HepG2 (cell line): Measurements from ENCODE around the gene PRAMEF20. TPM values are rescaled to one million over a fixed set of nuclear protein-coding genes. Genes with fewer than 3 reads are reported as not detected.
A peak's percentile ranks its signal among the peaks of the same experiment; 100 is the strongest.

Source experiments
- ATAC-seq: fragments of 200-7000 bp; cut with Tn5 transposase; 3 replicates; pipeline ENCODE4 v1.9.1; 2020; ENCODE audit warnings: mild to moderate bottlenecking, moderate library complexity
- BruUV-seq: library from RNA; stranded (reverse); fragments of 400-500 nt; replicated peaks from 2 replicates; lab custom pipeline; 2021; lab: Mats Ljungman, UMichigan
- CTCF ChIA-PET: fragments of 300-600 bp; formaldehyde crosslinking; extraction: SDS; loops from one replicate; lab custom pipeline; 2021; ENCODE audit warnings: low total read pairs, inconsistent platforms, low intra/inter-chr PET ratio; lab: Yijun Ruan, JAX
- POLR2A ChIA-PET: fragments of 350-600 bp; sonication (Branson Sonifier 250); formaldehyde crosslinking; loops from one replicate; lab custom pipeline; 2020; ENCODE audit warnings: antibody characterized with exemption, inconsistent platforms; lab: Yijun Ruan, JAX
- DNase-seq: peaks from one replicate; pipeline ENCODE4 v3.0.0-alpha.2; 2015; ENCODE audit warnings: low spot score
- FAIRE-seq: peaks from 3 replicates; lab custom pipeline; 2011; peaks lifted over from hg19 to GRCh38; lab: Jason Lieb, UNC
- H2AFZ ChIP-seq: one replicate; pipeline ENCODE4 v1.6.1; 2011; ENCODE audit warnings: low read length, inconsistent platforms
- H3K27ac ChIP-seq: fragments of 300-600 bp; 3 replicates; pipeline ENCODE4 v1.8.0; 2011; ENCODE audit warnings: mixed run types, mild to moderate bottlenecking, mixed read lengths, low read length, inconsistent platforms; ENCODE audit not compliant: insufficient read depth; ENCODE audit errors: extremely low read length
- H3K27me3 ChIP-seq, 2 experiments: fragments of 200-600 bp in 1 of 2; 2 replicates in 1 of 2; 3 replicates in 1 of 2; pipeline versions ENCODE4 v1.6.0 to v1.8.0; 2011; ENCODE audit warnings: low read length in 2 of 2, mild to moderate bottlenecking in 2 of 2, moderate library complexity in 2 of 2, inconsistent platforms in 1 of 2; ENCODE audit not compliant: insufficient read depth in 2 of 2, control insufficient read depth in 1 of 2
- H3K36me3 ChIP-seq, 2 experiments: fragments of 200-600 bp in 1 of 2; replicated peaks in 1 of 2; 2 replicates in 1 of 2; 3 replicates in 1 of 2; pipeline versions ENCODE4 v1.5.1 to v1.8.0; 2011; ENCODE audit warnings: low read length in 2 of 2, inconsistent platforms in 1 of 2; ENCODE audit not compliant: insufficient read depth in 2 of 2, control insufficient read depth in 1 of 2
- H3K4me1 ChIP-seq: 2 replicates; pipeline ENCODE4 v1.5.1; 2012; ENCODE audit warnings: low read length, inconsistent platforms; ENCODE audit not compliant: insufficient read depth
- H3K4me2 ChIP-seq: 2 replicates; pipeline ENCODE4 v1.6.0; 2011; ENCODE audit warnings: low read depth, low read length, inconsistent platforms
- H3K4me3 ChIP-seq, 3 experiments: fragments of 200-600 bp in 1 of 3; sonication (generic), shearing (Covaris generic) in 1 of 3; replicated peaks in 1 of 3; 2 replicates each; pipeline ENCODE4 v1.5.1; 2011 to 2016; ENCODE audit warnings: low read length in 3 of 3, inconsistent platforms in 2 of 3, low read depth in 2 of 3, mild to moderate bottlenecking in 2 of 3, control low read depth in 1 of 3, mixed read lengths in 1 of 3; ENCODE audit not compliant: insufficient read depth in 1 of 3
- H3K79me2 ChIP-seq: one replicate; pipeline ENCODE4 v1.6.1; 2011; ENCODE audit warnings: low read length, inconsistent platforms; ENCODE audit not compliant: insufficient read depth
- H3K9ac ChIP-seq: 2 replicates; pipeline ENCODE4 v1.6.0; 2011; ENCODE audit warnings: mild to moderate bottlenecking, low read depth, low read length, inconsistent platforms; ENCODE audit not compliant: insufficient read depth
- H3K9me3 ChIP-seq: 2 replicates; pipeline ENCODE4 v1.5.1; 2012; ENCODE audit warnings: mild to moderate bottlenecking, low read length
- H4K20me1 ChIP-seq: 2 replicates; pipeline ENCODE4 v1.6.0; 2011; ENCODE audit warnings: inconsistent platforms, mild to moderate bottlenecking, low read length, moderate library complexity; ENCODE audit not compliant: insufficient read depth
- CEBPB ChIP-seq: IDR thresholded peaks from 2 replicates; pipeline ENCODE4 v1.6.1; 2011; ENCODE audit warnings: low read depth, low read length, improper control_type of control experiment, borderline replicate concordance
- CSRNP1 ChIP-seq: sonication (generic); formaldehyde crosslinking; IDR thresholded peaks from 2 replicates; pipeline ENCODE4 v1.8.1; 2023; ENCODE audit warnings: mild to moderate bottlenecking, missing genetic modification reagents
- MBD4 ChIP-seq: IDR thresholded peaks from 2 replicates; pipeline ENCODE4 v1.6.1; 2012; ENCODE audit warnings: low read length, inconsistent platforms, borderline replicate concordance
- NFYC ChIP-seq: IDR thresholded peaks from 2 replicates; pipeline ENCODE4 v1.6.1; 2016; ENCODE audit warnings: missing genetic modification reagents, missing compliant biosample characterization
- SMAD9 ChIP-seq: sonication (generic); formaldehyde crosslinking; IDR thresholded peaks from 2 replicates; pipeline ENCODE4 v1.5.1; 2020; ENCODE audit warnings: mild to moderate bottlenecking, missing genetic modification reagents
- WGBS: methylation state at CpG from one replicate; pipeline ENCODE4 v1.1.6; 2017; ENCODE audit warnings: low lambda C conversion rate; 5-methylcytosine and 5-hydroxymethylcytosine counted together
- in situ Hi-C: cut with HindIII; loops from 2 replicates; pipeline ENCODE4 v1.10.0; 2017; ENCODE audit warnings: low pct_unique_long_range_greater_than_20kb; ENCODE audit not compliant: extremely low pct_ligation_motif_present
- intact Hi-C: fragments of 100-400 bp; cut with micrococcal nuclease; formaldehyde crosslinking; loops from one replicate; pipeline ENCODE4 v1.10.0; 2022; ENCODE audit not compliant: unreplicated experiment
- polyA plus RNA-seq, 8 experiments: library from polyadenylated mRNA; depleted of rRNA in 3 of 8; stranded (reverse) in 7 of 8; unstranded in 1 of 8; fragments of >200 nt; fragmentation: Illumina TruSeq in 4 of 8; extraction: Trizol in 4 of 8; gene quantifications; 2 replicates each; pipeline versions ENCODE4 v1.2.1 to v1.2.3, GENCODE V29; 2011 to 2016; ENCODE audit warnings: low read depth in 4 of 8, missing spikeins in 1 of 8, mixed read lengths in 1 of 8; ENCODE audit not compliant: insufficient read depth in 1 of 8
- total RNA-seq, 5 experiments: library from RNA; depleted of rRNA; stranded (reverse); fragments of >200 nt; fragmentation: Illumina TruSeq; extraction: Trizol; gene quantifications; 2 replicates each; pipeline ENCODE4 v1.2.3, GENCODE V29; 2016; ENCODE audit warnings: low read depth in 1 of 5

Gene PRAMEF20
- total and polyA plus RNA-seq, 2 of the 13 experiments (the other 11 are each of a cell fraction or from before 2014, with no cell fraction given), result not detected

- in situ Hi-C loops, result no loop called here
- peak; percentile 41; the same call in 1 of the 2 replicates for TF ChIP-seq CEBPB
- TF ChIP-seq MBD4, result no peak
- no peaks in the 10 kb centered on the region; a peak in 2 of 5 replicates for H3K27me3 ChIP-seq
- BruUV-seq, result no TSS peak
- H3K27ac ChIP-seq, result no peak overlapping the region
- peaks cover 4% of the 10 kb centered on the region; the same call in 1 of the 2 replicates for H3K4me1 ChIP-seq
- DNase-seq (no peak), FAIRE-seq (no peak), ATAC-seq (no peak)
- intact Hi-C loops, result no loop called here
- no peak overlapping the region for H2AFZ ChIP-seq
- CTCF ChIA-PET, result no interaction called here
- POLR2A ChIA-PET, result no interaction called here
- no peaks in the 10 kb centered on the region for H4K20me1 ChIP-seq
- no peaks in the 10 kb centered on the region for H3K9me3 ChIP-seq
- 4% methylated on average over 2 of the region's 2 CpGs for WGBS
- no peak overlapping the region for H3K9ac ChIP-seq
- no peak overlapping the region for H3K4me3 ChIP-seq
- no peak overlapping the region for H3K4me2 ChIP-seq
- no peaks in the 10 kb centered on the region for H3K79me2 ChIP-seq
- no peaks in the 10 kb centered on the region for H3K36me3 ChIP-seq
Observed at GRCh38 chr1:13461977-13462376, 51.7 kb downstream of the PRAMEF20 start.

- no peak for TF ChIP-seq NFYC (CRISPR knock-in tag)
- TF ChIP-seq SMAD9 (CRISPR knock-in tag), result no peak
- no peak for TF ChIP-seq CSRNP1 (CRISPR knock-in tag)
- Histone ChIP-seq H2AFZ (no peak overlapping the region), H3K4me2 (no peak overlapping the region), H3K4me3 (no peak overlapping the region), H3K27me3 (peaks cover 0 to 3% of the 10 kb centered on the region in 2 experiments; a peak in 1 of 5 replicates), H3K79me2 (no peaks in the 10 kb centered on the region), H3K9ac (no peak overlapping the region), H3K36me3 (no peaks in the 10 kb centered on the region), H3K27ac (no peak overlapping the region), H4K20me1 (no peaks in the 10 kb centered on the region), H3K4me1 (no peaks in the 10 kb centered on the region), H3K9me3 (no peaks in the 10 kb centered on the region)
- intact Hi-C loops (no loop called here), in situ Hi-C loops (no loop called here)
- ATAC-seq (no peak), DNase-seq (no peak), FAIRE-seq (no peak)
- CTCF ChIA-PET, result no interaction called here
- 3% methylated on average over 6 of the region's 7 CpGs for WGBS
- POLR2A ChIA-PET, result no interaction called here
- no TSS peak for BruUV-seq
Observed at GRCh38 chr1:13462682-13463081, 52.4 kb downstream of the PRAMEF20 start.
